HUES6 (cell line): ENCODE measurements around the gene RNU6-9.
A peak's percentile ranks its signal among the peaks of the same experiment; 100 is the strongest.

ENCODE experiments used
- H3K27ac ChIP-seq: 2 replicates; pipeline ENCODE4 v1.7.0; 2013; ENCODE audit warnings: low read depth, mild to moderate bottlenecking, low read length, inconsistent platforms
- H3K27me3 ChIP-seq: 2 replicates; pipeline ENCODE4 v1.6.1; 2013; ENCODE audit warnings: low read length; ENCODE audit not compliant: control insufficient read depth, insufficient read depth
- H3K36me3 ChIP-seq: 2 replicates; pipeline ENCODE4 v1.6.1; 2013; ENCODE audit warnings: low read length; ENCODE audit not compliant: control insufficient read depth, insufficient read depth
- H3K4me1 ChIP-seq: 2 replicates; pipeline ENCODE4 v1.6.1; 2013; ENCODE audit warnings: low read length; ENCODE audit not compliant: control insufficient read depth, insufficient read depth
- H3K4me3 ChIP-seq: 2 replicates; pipeline ENCODE4 v1.5.1; 2013; ENCODE audit warnings: low read depth, low read length
- H3K9ac ChIP-seq: one replicate; pipeline ENCODE4 v1.6.1; 2013; ENCODE audit warnings: mild to moderate bottlenecking, low read length
- H3K9me3 ChIP-seq: 2 replicates; pipeline ENCODE4 v1.6.1; 2013; ENCODE audit warnings: low read depth, low read length; ENCODE audit not compliant: control insufficient read depth, insufficient read depth

RNU6-9 gene

GRCh38 chr19:925087-925525 is 31.8 kb downstream of the RNU6-9 start:
- Histone ChIP-seq H3K4me3 (peak overlapping the region; percentile 65), H3K9me3 (no peaks in the 10 kb centered on the region), H3K9ac (peak overlapping the region; percentile 96), H3K4me1 (peaks cover 11% of the 10 kb centered on the region), H3K27me3 (peaks cover 15% of the 10 kb centered on the region), H3K27ac (peak overlapping the region; percentile 98), H3K36me3 (peaks cover 15% of the 10 kb centered on the region)

DNA sequence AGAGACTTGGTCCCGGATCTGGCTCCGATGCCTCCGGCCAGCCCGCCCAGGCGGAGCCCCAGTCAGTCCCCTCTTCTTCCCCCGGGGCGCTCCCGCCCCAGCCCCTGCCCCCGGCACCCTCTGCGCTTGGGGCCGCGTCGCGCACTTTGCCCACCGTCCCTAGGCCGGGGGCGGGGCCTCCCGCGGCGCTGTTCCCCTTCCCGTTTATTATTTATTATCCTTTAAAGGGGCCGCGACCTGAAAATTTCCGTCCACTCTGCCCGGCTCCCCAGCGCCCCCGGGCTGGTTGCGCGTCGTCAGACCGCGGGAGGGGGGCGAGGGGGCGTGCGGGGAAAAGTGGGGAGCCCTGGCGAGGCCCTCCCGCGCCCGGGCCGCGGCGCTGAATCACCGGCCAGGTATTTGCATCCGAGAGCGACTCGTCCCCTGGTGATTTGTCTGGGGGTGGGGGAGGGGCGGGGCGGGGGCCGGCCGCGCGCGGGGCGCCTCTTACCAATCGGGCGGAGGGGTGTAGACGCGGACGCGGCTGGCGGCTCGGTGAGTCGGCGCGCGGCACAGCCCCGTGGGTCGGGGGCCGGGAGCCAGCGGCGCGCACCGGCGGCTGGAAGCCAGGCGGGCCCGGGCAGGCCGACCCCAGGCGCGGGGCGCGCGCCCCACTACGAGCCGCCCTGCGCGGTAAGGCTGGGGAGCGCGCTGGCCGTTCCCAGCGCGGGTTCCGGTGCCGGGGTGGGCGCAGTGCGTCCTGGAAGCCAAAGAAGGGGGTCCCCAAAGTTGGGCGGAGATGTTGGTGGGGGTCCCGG is 32.4 kb downstream of the RNU6-9 start, which contains the start of gene ARID3A:
TSS of gene ARID3A (plus strand) at position 510 of the 797 bp plus-strand sequence. CDS start 3,494 bp downstream, outside the sequence.
- Histone ChIP-seq H3K4me1 (peaks cover 11% of the 10 kb centered on the region), H3K9ac (peak within 1 kb of the TSS; percentile 96), H3K9me3 (no peaks in the 10 kb centered on the region), H3K36me3 (peaks cover 17% of the 10 kb centered on the region), H3K27ac (peak within 1 kb of the TSS; percentile 98), H3K27me3 (peaks cover 8% of the 10 kb centered on the region), H3K4me3 (peak within 1 kb of the TSS; percentile 65)

DNA sequence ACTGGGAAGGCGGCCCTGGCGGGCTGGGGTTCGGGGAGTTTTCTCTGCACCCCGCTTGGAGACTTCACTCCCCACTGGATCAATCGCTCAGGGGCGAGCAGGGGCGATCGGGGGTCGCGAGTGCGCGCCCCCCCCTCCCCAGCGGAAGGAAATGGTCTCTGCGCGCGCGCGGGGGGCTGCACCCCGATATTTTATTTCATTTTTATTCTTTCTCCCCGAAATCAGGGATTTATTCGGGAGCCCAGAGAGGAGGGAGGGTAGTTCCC is 33.0 kb downstream of the RNU6-9 start:
- Histone ChIP-seq H3K4me1 (peaks cover 11% of the 10 kb centered on the region), H3K27ac (peak overlapping the region; percentile 97; the same call in 1 of the 2 replicates), H3K9me3 (no peaks in the 10 kb centered on the region), H3K36me3 (peaks cover 22% of the 10 kb centered on the region), H3K4me3 (peak overlapping the region; percentile 65), H3K9ac (peak overlapping the region; percentile 96), H3K27me3 (peaks cover 3% of the 10 kb centered on the region)

GRCh38 chr19:926589-927350 is 33.5 kb downstream of the RNU6-9 start:
- Histone ChIP-seq H3K9me3 (no peaks in the 10 kb centered on the region), H3K4me3 (peak overlapping the region; percentile 65), H3K27ac (peak overlapping the region; percentile 97; the same call in 1 of the 2 replicates), H3K4me1 (peaks cover 11% of the 10 kb centered on the region), H3K9ac (peak overlapping the region; percentile 96), H3K36me3 (peaks cover 25% of the 10 kb centered on the region), H3K27me3 (no peaks in the 10 kb centered on the region)

DNA sequence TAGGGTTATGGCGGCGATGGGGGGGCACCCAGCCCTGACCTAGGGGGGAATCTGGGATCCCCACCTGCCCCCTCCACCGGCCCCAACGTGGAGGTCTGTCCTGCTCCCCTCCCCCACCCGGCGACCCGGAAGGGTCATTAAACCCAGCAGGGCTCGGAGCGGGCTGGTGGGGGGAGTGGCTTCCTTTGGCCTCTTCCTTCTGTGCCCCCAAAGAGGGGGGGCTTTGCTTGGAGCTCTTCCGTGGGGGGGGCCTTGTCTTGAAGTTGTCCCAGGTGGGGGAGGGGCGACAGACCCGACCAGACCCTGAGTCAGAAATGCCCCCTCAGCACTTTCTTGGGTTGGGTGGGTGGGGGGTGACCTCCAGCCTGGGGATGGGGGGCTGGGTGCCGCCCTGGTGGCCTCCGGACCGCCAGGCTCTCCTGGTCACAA is 34.1 kb downstream of the RNU6-9 start:
- Histone ChIP-seq H3K4me1 (peaks cover 14% of the 10 kb centered on the region), H3K4me3 (peak overlapping the region; percentile 65), H3K27me3 (no peaks in the 10 kb centered on the region), H3K9ac (peak overlapping the region; percentile 78), H3K36me3 (peaks cover 31% of the 10 kb centered on the region), H3K27ac (peak overlapping the region; percentile 97; the same call in 1 of the 2 replicates), H3K9me3 (no peaks in the 10 kb centered on the region)

- Histone ChIP-seq H3K9me3 (no peaks in the 10 kb centered on the region), H3K27ac (peak overlapping the region; percentile 97; the same call in 1 of the 2 replicates), H3K9ac (peak overlapping the region; percentile 78), H3K4me1 (peaks cover 19% of the 10 kb centered on the region), H3K27me3 (no peaks in the 10 kb centered on the region), H3K36me3 (peaks cover 36% of the 10 kb centered on the region), H3K4me3 (peak overlapping the region; percentile 65)
Measured at GRCh38 chr19:927780-928401, 34.6 kb downstream of the RNU6-9 start.

DNA sequence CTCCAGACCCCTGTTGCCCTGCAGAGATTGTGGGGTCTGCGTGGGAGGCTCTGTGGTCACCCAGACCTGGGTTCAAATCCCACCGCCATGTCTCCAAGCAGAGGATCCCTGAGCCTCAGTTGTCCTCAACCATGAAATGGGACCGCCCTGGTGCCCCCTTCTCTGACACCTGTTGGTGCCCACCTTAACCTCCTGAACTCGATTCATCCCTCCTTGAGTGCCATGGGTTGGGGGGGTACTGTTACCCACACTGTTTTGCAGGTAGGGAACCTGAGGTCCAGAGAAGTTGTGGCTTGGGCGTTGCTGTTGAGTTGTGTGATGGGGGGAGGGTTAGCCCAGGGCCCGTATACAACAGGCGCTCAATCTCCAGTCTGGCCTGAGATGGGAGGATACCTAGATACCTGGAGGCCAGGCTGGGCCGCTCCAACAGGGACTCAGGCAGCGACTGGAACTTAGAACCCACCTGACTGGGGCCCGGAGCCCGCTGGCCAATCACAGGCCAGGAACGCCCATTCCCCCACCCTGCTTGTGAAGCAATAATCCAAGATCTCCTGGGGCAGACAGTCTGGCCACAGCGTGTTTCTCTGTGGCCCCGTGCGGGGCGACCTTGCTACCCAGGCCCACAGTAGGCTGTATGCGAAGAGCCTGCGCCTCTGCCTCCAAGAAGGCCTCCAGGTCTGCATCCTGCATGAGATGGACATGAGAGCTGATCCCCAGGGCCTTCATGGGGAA is 35.4 kb downstream of the RNU6-9 start:
- Histone ChIP-seq H3K4me1 (peaks cover 26% of the 10 kb centered on the region), H3K27me3 (no peaks in the 10 kb centered on the region), H3K36me3 (peaks cover 37% of the 10 kb centered on the region), H3K9ac (peak overlapping the region; percentile 10), H3K27ac (peak overlapping the region; percentile 97; the same call in 1 of the 2 replicates), H3K9me3 (no peaks in the 10 kb centered on the region), H3K4me3 (no peak overlapping the region)

DNA sequence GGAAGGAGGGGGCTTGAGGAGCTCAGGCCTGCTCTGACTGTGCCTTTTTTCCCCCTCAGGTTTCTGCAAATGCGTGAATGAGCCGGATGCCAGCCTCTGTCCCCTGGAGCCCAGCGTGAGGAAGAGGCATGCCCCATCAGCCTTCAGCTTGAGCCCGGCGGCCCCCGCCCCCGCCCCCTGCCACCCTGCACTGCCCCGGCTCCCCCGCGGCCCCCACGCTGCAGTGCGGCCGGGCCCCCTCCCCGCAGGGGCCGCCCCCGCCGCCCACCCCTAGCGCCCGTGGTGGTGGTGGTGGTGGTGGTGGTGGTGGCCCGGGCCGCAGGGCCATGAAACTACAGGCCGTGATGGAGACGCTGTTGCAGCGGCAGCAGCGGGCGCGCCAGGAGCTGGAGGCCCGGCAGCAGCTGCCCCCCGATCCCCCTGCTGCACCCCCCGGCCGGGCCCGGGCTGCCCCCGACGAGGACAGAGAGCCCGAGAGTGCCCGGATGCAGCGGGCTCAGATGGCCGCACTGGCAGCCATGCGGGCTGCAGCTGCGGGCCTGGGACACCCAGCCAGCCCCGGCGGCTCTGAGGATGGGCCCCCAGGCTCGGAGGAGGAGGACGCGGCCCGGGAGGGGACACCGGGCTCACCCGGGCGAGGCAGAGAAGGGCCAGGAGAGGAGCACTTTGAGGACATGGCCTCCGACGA is 36.1 kb downstream of the RNU6-9 start:
- Histone ChIP-seq H3K9me3 (no peaks in the 10 kb centered on the region), H3K27ac (no peak overlapping the region), H3K4me1 (peaks cover 32% of the 10 kb centered on the region), H3K36me3 (peaks cover 38% of the 10 kb centered on the region), H3K9ac (peak overlapping the region; percentile 10), H3K4me3 (no peak overlapping the region), H3K27me3 (no peaks in the 10 kb centered on the region)

GRCh38 chr19:929891-930258 is 36.6 kb downstream of the RNU6-9 start:
- H3K4me1 ChIP-seq = peaks cover 36% of the 10 kb centered on the region

More at GRCh38 chr19:929891-930258, 36.6 kb downstream of the RNU6-9 start:
- Histone ChIP-seq H3K27ac (no peak overlapping the region), H3K4me3 (no peak overlapping the region), H3K27me3 (no peaks in the 10 kb centered on the region), H3K36me3 (peaks cover 40% of the 10 kb centered on the region), H3K9me3 (no peaks in the 10 kb centered on the region), H3K9ac (no peak overlapping the region)
